GM21360 (cell line): ENCODE results near the gene PDHX.
"Not testable (repeated sequence)": the region's sequence is repeated elsewhere in the genome, so short reads cannot be mapped to it uniquely, and the experiment has no call there.

ENCODE experiments used
- ATAC-seq: cut with Tn5 transposase; IDR thresholded peaks from one replicate; pipeline ENCODE4 v1.9.1; 2021; ENCODE audit warnings: mild to moderate bottlenecking, moderate library complexity; ENCODE audit not compliant: unreplicated experiment

Gene PDHX

GRCh38 chr11:35015621-35016387 lies 99.4 kb downstream of the PDHX start:
- ATAC-seq, result no peak

GRCh38 chr11:35016916-35017315 lies 100.5 kb downstream of the PDHX start:
- no peak for ATAC-seq

GRCh38 chr11:35017528-35018342 lies 101.3 kb downstream of the PDHX start:
- ATAC-seq, result no peak

- ATAC-seq, result no peak
These were observed 105.2 kb downstream of the PDHX start for GRCh38 chr11:35021589-35021988.

- ATAC-seq, result not testable (repeated sequence)
These were observed 107.5 kb downstream of the PDHX start for GRCh38 chr11:35023940-35024339.

GRCh38 chr11:35028007-35028406 lies 111.6 kb downstream of the PDHX start:
- ATAC-seq, result not testable (repeated sequence)

GRCh38 chr11:35029979-35030682 lies 113.7 kb downstream of the PDHX start:
- peak; percentile 81 for ATAC-seq

- ATAC-seq, result no peak
These were observed 114.3 kb downstream of the PDHX start for GRCh38 chr11:35030716-35031213.

- ATAC-seq, result no peak
These were observed 114.9 kb downstream of the PDHX start for GRCh38 chr11:35031346-35031745.

GRCh38 chr11:35031867-35032266 lies 115.4 kb downstream of the PDHX start:
- ATAC-seq, result no peak

GRCh38 chr11:35033011-35033410 lies 116.6 kb downstream of the PDHX start:
- no peak for ATAC-seq

- no peak for ATAC-seq
These were observed 118.0 kb downstream of the PDHX start for GRCh38 chr11:35034401-35034800.

GRCh38 chr11:35035894-35036408 lies 119.5 kb downstream of the PDHX start:
- ATAC-seq, result peak; percentile 36

- ATAC-seq, result no peak
These were observed 120.2 kb downstream of the PDHX start for GRCh38 chr11:35036639-35037038.

GRCh38 chr11:35038211-35038928 lies 122.0 kb downstream of the PDHX start:
- no peak for ATAC-seq

GRCh38 chr11:35039076-35039475 lies 122.7 kb downstream of the PDHX start:
- no peak for ATAC-seq

GRCh38 chr11:35040221-35040942 lies 124.0 kb downstream of the PDHX start:
- peak; percentile 51 for ATAC-seq

- ATAC-seq, result no peak
These were observed 124.7 kb downstream of the PDHX start for GRCh38 chr11:35041070-35041554.

GRCh38 chr11:35042224-35042623 lies 125.8 kb downstream of the PDHX start:
- ATAC-seq, result no peak

- no peak for ATAC-seq
These were observed 126.5 kb downstream of the PDHX start for GRCh38 chr11:35042913-35043312.
